ENCODE results near the gene ESYT3.
A peak's percentile ranks its signal among the peaks of the same experiment; 100 is the strongest.
"Not testable (repeated sequence)": the region's sequence is repeated elsewhere in the genome, so short reads cannot be mapped to it uniquely, and the experiment has no call there.

Gene ESYT3

DNA sequence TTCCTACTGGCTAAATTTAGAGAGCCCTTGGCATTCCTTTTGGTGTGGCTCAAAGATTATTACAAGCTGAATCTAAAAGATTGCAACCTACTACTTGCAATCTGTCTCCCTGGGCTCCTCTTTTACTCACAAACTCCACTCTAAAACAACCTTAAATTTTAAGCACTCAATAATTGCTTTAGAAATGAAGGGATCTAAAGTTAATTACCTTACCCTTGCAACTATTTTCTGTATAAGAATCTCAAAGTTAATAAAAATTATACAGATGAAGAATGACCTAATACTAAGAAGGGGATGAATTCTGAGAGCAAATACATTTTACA lies 60.2 kb downstream of the ESYT3 start:
- no peak for DNase-seq

DNA sequence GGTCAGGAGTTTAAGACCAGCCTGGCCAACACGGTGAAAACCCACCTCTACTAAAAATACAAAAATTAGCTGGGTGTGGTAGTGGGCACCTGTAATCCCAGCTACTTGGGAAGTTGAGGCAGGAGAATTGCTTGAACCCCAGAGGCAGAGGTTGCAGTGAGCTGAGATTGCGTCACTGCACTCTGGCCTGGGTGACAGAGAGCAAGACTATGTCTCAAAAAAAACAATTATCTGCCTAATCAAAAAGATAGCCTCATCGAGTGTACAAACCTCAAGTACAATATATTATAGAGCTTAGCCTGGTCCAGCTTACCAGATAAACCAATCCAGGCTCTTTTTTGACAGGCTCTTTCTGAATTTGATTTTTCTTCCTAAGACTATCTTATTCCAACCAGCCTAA lies 61.2 kb downstream of the ESYT3 start:
- DNase-seq, result not testable (repeated sequence)

DNA sequence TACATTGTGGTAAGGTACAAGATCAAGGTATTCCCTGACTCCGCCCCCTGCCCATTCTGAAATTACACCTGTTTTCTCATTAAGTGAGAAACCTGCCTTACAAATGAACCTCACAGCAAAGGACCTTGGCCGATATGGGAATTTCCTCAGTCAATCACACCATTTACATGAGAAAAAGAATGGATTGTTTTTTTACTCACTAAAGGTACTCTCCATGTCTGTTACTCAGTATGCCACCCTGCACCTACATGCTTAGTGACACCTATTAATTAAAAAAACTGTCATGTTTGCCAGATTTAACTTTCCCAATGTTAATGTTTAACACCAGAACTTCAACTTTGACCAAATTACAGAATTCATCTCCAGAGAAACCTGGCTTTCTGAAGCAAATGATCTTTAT lies 62.0 kb downstream of the ESYT3 start:
- no peak for DNase-seq

DNA sequence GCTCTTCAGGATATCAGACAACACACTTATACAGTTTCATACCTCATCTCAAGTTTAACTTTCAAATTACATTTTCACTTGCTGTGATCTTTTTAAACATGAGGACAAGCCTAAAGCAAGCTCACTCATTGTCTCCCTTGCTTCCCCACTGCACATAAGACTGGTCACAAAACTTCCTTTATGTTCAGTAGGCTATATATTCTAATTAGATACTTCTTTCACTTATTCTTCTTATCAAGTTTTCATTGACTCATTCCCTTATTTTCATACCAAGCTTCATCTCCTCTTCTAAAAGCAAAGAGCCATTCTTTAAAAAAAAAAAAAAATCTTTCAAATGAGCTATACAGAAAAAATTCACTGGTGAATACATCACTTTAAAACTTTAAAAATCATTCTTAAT lies 62.6 kb downstream of the ESYT3 start:
- DNase-seq, result no peak

DNA sequence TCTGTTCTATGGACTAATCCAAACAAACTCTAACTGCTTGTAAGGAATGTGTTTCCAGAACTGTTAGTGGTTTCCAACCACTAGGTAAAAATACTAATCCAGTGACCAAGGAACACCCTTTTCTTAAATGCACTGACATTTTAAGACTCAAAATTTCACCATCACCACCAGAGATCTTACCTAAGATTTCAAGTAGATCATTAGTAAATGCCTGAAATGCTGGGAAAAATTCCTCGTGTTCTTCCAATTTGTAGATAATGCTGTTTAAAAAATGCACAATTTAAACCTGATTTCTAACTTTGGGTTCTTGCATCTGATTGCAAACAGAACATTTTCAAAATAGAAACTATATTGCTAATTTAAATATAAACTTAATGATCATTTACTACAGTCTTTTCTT lies 63.4 kb downstream of the ESYT3 start:
- no peak for DNase-seq

DNA sequence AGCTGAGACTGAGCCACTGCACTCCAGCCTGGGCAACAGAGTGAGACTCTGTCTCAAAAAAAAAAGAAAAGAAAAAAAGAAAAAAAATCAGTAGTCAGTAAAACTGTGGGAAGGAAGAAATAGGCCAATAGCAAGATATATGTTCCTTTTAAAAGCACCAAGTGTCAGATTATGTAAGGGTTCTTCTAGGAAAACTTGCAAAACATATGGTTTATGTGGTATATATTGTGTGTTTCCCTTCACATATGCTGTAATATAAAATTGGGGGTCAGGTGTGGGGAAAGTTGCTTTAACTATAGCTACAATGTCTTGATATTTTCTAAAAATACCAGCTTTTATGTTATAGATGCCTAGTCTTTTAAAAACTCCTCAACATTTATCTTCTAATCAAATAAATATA lies 64.6 kb downstream of the ESYT3 start:
- DNase-seq, result peak; percentile 29

DNA sequence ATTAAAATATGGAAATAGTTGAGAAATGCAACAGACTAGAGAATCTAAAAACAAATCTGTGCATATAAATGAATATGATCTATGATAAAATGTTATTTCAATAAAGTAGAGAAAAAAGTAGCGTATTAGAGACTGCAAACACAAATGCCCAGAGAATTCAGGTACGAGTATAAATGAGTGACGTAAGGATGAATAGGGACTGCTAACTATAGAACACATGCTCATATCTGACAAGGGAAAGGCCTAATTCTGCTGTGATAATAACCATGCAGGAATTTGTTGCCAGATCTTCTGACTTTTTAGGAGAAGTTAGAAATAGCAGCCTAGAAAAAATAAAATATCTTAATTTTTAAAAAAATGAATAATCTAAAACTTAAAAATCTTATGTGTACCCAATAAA lies 73.1 kb downstream of the ESYT3 start:
- DNase-seq, result no peak

DNA sequence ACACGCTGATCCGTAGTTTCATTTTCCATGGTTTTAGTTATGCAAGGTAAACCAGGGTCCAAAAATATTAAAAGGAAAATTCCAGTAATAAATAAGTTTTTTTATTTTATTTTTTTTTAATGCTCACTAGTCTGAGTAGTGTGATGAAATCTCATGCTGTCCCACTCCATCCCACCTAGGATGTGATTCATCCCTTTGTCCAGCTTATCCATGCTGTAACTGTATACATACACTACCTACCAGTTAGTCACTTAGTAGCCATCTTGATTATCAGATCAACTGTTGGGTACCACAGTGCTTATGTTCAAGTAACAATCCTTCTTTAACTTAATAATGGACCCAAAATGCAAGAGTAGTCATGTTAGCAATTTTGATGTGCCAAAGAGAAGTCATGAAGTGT lies 75.2 kb downstream of the ESYT3 start:
- DNase-seq, result no peak

DNA sequence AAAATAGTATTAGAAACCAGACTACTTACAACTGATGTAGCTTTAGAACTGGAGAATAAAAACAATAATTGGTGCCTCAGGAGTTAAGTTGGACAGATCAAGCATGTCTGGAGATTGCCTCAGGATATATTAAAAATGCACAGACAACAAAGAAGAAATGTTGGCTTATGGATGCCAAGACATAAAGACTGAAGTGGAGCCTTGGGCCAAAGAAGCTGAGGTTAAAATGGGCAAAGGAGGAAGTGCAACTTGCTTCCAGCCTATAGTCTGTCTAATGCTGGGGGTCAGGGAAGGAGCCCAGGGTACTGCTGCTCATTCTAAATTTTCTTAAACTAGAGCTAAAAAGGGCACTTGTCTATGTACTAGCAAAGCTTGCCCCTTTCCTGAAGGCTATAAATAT lies 77.5 kb downstream of the ESYT3 start:
- no peak for DNase-seq

DNA sequence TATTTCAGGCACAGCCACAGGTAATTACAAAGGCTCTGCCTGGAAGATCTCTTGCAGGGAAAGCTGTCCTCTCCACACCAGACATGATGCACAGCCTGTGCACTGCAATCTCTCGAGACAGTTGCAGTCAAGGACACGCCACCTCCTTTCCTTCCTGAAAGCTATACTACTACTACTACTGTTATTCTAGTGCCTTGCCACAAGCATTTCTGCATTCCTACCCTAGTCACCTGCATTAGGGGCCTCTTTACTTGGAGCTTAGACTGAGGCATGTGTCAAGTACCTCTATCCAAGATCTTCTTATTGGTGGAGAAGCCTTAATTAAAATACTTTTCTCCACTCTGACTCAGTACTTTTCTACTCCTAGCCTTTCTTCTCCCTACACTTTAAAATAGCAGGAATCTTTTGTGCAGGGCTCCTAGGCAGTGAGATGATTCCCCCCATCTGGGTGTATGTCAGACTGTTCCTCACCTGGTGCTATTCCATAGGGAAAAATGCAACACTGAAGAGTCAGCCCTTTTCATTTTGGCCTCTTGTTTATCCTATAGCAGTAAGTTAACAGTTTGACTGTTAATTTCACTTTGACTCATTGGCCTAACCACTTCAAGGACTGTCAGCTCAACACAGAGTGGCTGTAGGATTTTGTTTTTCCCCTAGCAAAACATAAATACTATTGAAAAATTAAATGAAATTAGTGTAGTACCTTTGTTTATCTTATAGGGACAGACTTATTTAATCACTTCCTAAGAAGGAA lies 78.9 kb downstream of the ESYT3 start:
- no peak for DNase-seq

DNA sequence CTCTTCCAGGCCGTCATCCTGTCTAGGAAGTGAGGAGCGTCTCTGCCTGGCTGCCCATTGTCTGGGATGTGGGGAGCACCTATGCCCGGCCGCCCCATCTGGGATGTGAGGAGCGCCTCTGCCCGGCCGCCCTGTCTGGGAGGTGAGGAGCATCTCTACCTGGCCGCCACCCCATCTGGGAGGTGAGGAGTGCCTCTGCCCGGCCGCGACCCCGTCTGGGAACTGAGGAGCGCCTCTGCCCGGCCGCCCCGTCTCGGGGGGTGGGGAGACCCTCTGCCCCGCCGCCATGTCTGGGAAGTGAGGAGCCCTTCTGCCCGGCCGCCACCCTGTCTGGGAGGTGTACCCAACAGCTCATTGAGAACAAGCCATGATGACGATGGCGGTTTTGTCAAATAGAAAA lies 87.0 kb downstream of the ESYT3 start:
- DNase-seq, result not testable (repeated sequence)
